Smooth muscle cell (in vitro differentiated cells): ENCODE data around the gene MAP4K4. TPM values are rescaled to one million over a fixed set of nuclear protein-coding genes. Genes with fewer than 3 reads are reported as not detected.

ENCODE experiments used
- DNase-seq: peaks from one replicate; lab custom pipeline; 2025; ENCODE audit not compliant: unreplicated experiment; lab: John Stamatoyannopoulos, UW
- H2AFZ ChIP-seq: fragments of 200-600 bp; sonication (generic); 2 replicates; pipeline ENCODE4 v1.6.0; 2016; ENCODE audit warnings: antibody characterized with exemption, low read depth, mild to moderate bottlenecking
- H3F3A ChIP-seq: fragments of 200-600 bp; sonication (generic); 2 replicates; pipeline ENCODE4 v1.6.0; 2017; ENCODE audit warnings: antibody characterized with exemption, low read depth
- H3K27ac ChIP-seq: fragments of 200-600 bp; sonication (generic); 2 replicates; pipeline ENCODE4 v1.5.1; 2016; ENCODE audit warnings: low read depth, mild to moderate bottlenecking
- H3K27me3 ChIP-seq: fragments of 200-600 bp; sonication (generic); 2 replicates; pipeline ENCODE4 v1.6.1; 2016; ENCODE audit warnings: low read depth, mild to moderate bottlenecking
- H3K36me3 ChIP-seq: fragments of 200-600 bp; sonication (generic); 2 replicates; pipeline ENCODE4 v1.5.1; 2016; ENCODE audit warnings: low read depth
- H3K4me1 ChIP-seq: fragments of 200-600 bp; sonication (generic); 2 replicates; pipeline ENCODE4 v1.5.1; 2016; ENCODE audit warnings: low read depth
- H3K4me2 ChIP-seq: fragments of 200-600 bp; sonication (generic); 2 replicates; pipeline ENCODE4 v1.6.0; 2016; ENCODE audit warnings: mild to moderate bottlenecking
- H3K4me3 ChIP-seq: fragments of 200-600 bp; sonication (generic); 2 replicates; pipeline ENCODE4 v1.5.1; 2016; ENCODE audit warnings: mild to moderate bottlenecking
- H3K79me2 ChIP-seq: fragments of 200-600 bp; sonication (generic); 2 replicates; pipeline ENCODE4 v1.6.0; 2016; ENCODE audit warnings: low read depth, mild to moderate bottlenecking
- H3K9ac ChIP-seq: fragments of 200-600 bp; sonication (generic); 2 replicates; pipeline ENCODE4 v1.6.0; 2016; ENCODE audit warnings: low read depth
- H3K9me3 ChIP-seq: fragments of 200-600 bp; sonication (generic); replicated peaks from 2 replicates; pipeline ENCODE4 v1.5.1; 2016; ENCODE audit warnings: low read depth
- H4K20me1 ChIP-seq: fragments of 200-600 bp; sonication (generic); 2 replicates; pipeline ENCODE4 v1.6.0; 2016; ENCODE audit warnings: low read depth
- CTCF ChIP-seq: fragments of 200-600 bp; sonication (generic); IDR thresholded peaks from 2 replicates; pipeline ENCODE4 v1.5.1; 2017; ENCODE audit warnings: borderline replicate concordance, mild to moderate bottlenecking, antibody characterized with exemption; ENCODE audit not compliant: insufficient read depth, poor library complexity, severe bottlenecking
- WGBS: methylation state at CpG from one replicate; pipeline ENCODE4 v1.1.7; 2016; ENCODE audit warnings: low lambda C conversion rate; 5-methylcytosine and 5-hydroxymethylcytosine counted together
- polyA plus RNA-seq: library from polyadenylated mRNA; unstranded; fragments of >200 nt; fragmentation: Nextera tagmentation; extraction: Ambion mirVana; gene quantifications from 2 replicates; pipeline ENCODE4 v1.2.1, GENCODE V29; 2016
- total RNA-seq: library from RNA; depleted of rRNA; stranded (reverse); fragments of >200 nt; gene quantifications from 2 replicates; pipeline ENCODE4 v1.2.3, GENCODE V29; 2014

MAP4K4 gene
- total and polyA plus RNA-seq, 2 experiments from 2014 or later, result 68.9 to 107 TPM

- Histone ChIP-seq H3K4me3 (no peak overlapping the region), H2AFZ (no peak overlapping the region), H3K27ac (peak overlapping the region; percentile 39), H3K79me2 (peaks cover 83% of the 10 kb centered on the region), H3K9ac (no peak overlapping the region), H3K27me3 (no peaks in the 10 kb centered on the region), H4K20me1 (peaks cover 58% of the 10 kb centered on the region), H3K9me3 (no peaks in the 10 kb centered on the region), H3K36me3 (no peaks in the 10 kb centered on the region), H3F3A (peaks cover 19% of the 10 kb centered on the region), H3K4me2 (peak overlapping the region; percentile 7), H3K4me1 (peaks cover 27% of the 10 kb centered on the region)
- 87% methylated on average over 5 of the region's 5 CpGs for WGBS
- no peak for TF ChIP-seq CTCF
- DNase-seq, result no peak
Observed at GRCh38 chr2:101752716-101753616, 55.5 kb downstream of the MAP4K4 start.

- Histone ChIP-seq H4K20me1 (peaks cover 52% of the 10 kb centered on the region), H3K4me1 (peaks cover 27% of the 10 kb centered on the region), H2AFZ (no peak overlapping the region), H3K9ac (no peak overlapping the region), H3K27me3 (no peaks in the 10 kb centered on the region), H3K4me2 (peak overlapping the region; percentile 67), H3K4me3 (no peak overlapping the region), H3F3A (peaks cover 22% of the 10 kb centered on the region), H3K27ac (peak overlapping the region; percentile 71), H3K36me3 (no peaks in the 10 kb centered on the region), H3K9me3 (no peaks in the 10 kb centered on the region), H3K79me2 (peaks cover 87% of the 10 kb centered on the region)
- WGBS, result 89% methylated on average over 5 of the region's 5 CpGs
- DNase-seq, result no peak
- TF ChIP-seq CTCF, result no peak
Observed at GRCh38 chr2:101753720-101754490, 56.4 kb downstream of the MAP4K4 start.

GRCh38 chr2:101754618-101755017, 57.1 kb downstream of the MAP4K4 start:
- Histone ChIP-seq H2AFZ (no peak overlapping the region), H3F3A (peaks cover 22% of the 10 kb centered on the region), H3K36me3 (no peaks in the 10 kb centered on the region), H3K27ac (peak overlapping the region; percentile 71), H3K9ac (no peak overlapping the region), H4K20me1 (peaks cover 52% of the 10 kb centered on the region), H3K4me3 (no peak overlapping the region), H3K9me3 (no peaks in the 10 kb centered on the region), H3K4me2 (peak overlapping the region; percentile 67), H3K4me1 (peaks cover 27% of the 10 kb centered on the region), H3K27me3 (no peaks in the 10 kb centered on the region), H3K79me2 (peaks cover 88% of the 10 kb centered on the region)
- no peak for DNase-seq
- TF ChIP-seq CTCF, result no peak
- 32% methylated on average over 2 of the region's 2 CpGs for WGBS
